ENCODE data around the gene PPAN. TPM values are rescaled to one million over a fixed set of nuclear protein-coding genes. Genes with fewer than 3 reads are reported as not detected.

The PPAN gene
- total RNA-seq, 1 experiment from 2014 or later, result 183 TPM

GRCh38 chr19:10074153-10074552 lies 32.0 kb upstream of the PPAN start:
- H3K4me2 ChIP-seq (ENCODE audit: low read length), result no peak overlapping the region
- no peak for TF ChIP-seq EZH2 (IDR thresholded peaks at IDR 0.05; ENCODE audit: low read length, unreplicated experiment)
- TF ChIP-seq CTCF (conservative IDR thresholded peaks at IDR 0.05; ENCODE audit: low read depth, low read length), result peak; percentile 64
- no peak overlapping the region for H3K4me3 ChIP-seq (ENCODE audit: low read length)
- ChIA-PET POLR2A (ENCODE audit: unreplicated experiment) (no interaction called here), CTCF (no interaction called here)
- DNase-seq (peak; percentile 50), ATAC-seq (peak; percentile 53; the same call in 1 of the 2 replicates)
- no peaks in the 10 kb centered on the region for H3K36me3 ChIP-seq (ENCODE audit: low read depth, low read length)
- intact Hi-C loops (cut with micrococcal nuclease), result no loop called here
- H3K9me2 ChIP-seq (replicated peaks; ENCODE audit: low read length), result no peaks in the 10 kb centered on the region
- no peak overlapping the region for H3K9ac ChIP-seq (ENCODE audit: low read length)
- H3K27ac ChIP-seq (ENCODE audit: low read length), result no peak overlapping the region
- H3K79me2 ChIP-seq (ENCODE audit: low read length), result no peaks in the 10 kb centered on the region
- H3K4me1 ChIP-seq (ENCODE audit: insufficient read depth, low read length), result no peaks in the 10 kb centered on the region
- no peaks in the 10 kb centered on the region for H4K20me1 ChIP-seq (ENCODE audit: low read length)
- H3K9me3 ChIP-seq (ENCODE audit: low read length), result no peaks in the 10 kb centered on the region
- H3K27me3 ChIP-seq (ENCODE audit: low read length), result peaks cover 21% of the 10 kb centered on the region
- H3F3A ChIP-seq (ENCODE audit: low read length, unreplicated experiment), result no peaks in the 10 kb centered on the region
- H2AFZ ChIP-seq (ENCODE audit: low read length), result no peak overlapping the region
- no TSS peak for BruUV-seq (replicated peaks)

GRCh38 chr19:10076535-10076934 lies 29.6 kb upstream of the PPAN start:
- H3K79me2 ChIP-seq (ENCODE audit: low read length), result no peaks in the 10 kb centered on the region
- no peak overlapping the region for H3K4me2 ChIP-seq (ENCODE audit: low read length)
- intact Hi-C loops (cut with micrococcal nuclease), result no loop called here
- no peak overlapping the region for H2AFZ ChIP-seq (ENCODE audit: low read length)
- H3K27ac ChIP-seq (ENCODE audit: low read length), result no peak overlapping the region
- no peaks in the 10 kb centered on the region for H3K4me1 ChIP-seq (ENCODE audit: insufficient read depth, low read length)
- POLR2A ChIA-PET (ENCODE audit: unreplicated experiment), result no interaction called here
- H3K9me2 ChIP-seq (replicated peaks; ENCODE audit: low read length), result no peaks in the 10 kb centered on the region
- no peak overlapping the region for H3K4me3 ChIP-seq (ENCODE audit: low read length)
- no peaks in the 10 kb centered on the region for H4K20me1 ChIP-seq (ENCODE audit: low read length)
- no peaks in the 10 kb centered on the region for H3K36me3 ChIP-seq (ENCODE audit: low read depth, low read length)
- no peaks in the 10 kb centered on the region for H3K9me3 ChIP-seq (ENCODE audit: low read length)
- no peak overlapping the region for H3K9ac ChIP-seq (ENCODE audit: low read length)
- TF ChIP-seq CTCF (conservative IDR thresholded peaks at IDR 0.05; ENCODE audit: low read depth, low read length) (no peak), EZH2 (IDR thresholded peaks at IDR 0.05; ENCODE audit: low read length, unreplicated experiment) (no peak), EZH2phosphoT487 (IDR thresholded peaks at IDR 0.05; ENCODE audit: borderline replicate concordance, low read length) (no peak)
- DNase-seq (no peak), ATAC-seq (no peak)
- peaks cover 21% of the 10 kb centered on the region for H3K27me3 ChIP-seq (ENCODE audit: low read length)
- CTCF ChIA-PET, result no interaction called here
- H3F3A ChIP-seq (ENCODE audit: low read length, unreplicated experiment), result no peaks in the 10 kb centered on the region
- no TSS peak for BruUV-seq (replicated peaks)

- H3F3A ChIP-seq (ENCODE audit: low read length, unreplicated experiment), result no peaks in the 10 kb centered on the region
- H3K27me3 ChIP-seq (ENCODE audit: low read length), result peaks cover 21% of the 10 kb centered on the region
- no peak overlapping the region for H2AFZ ChIP-seq (ENCODE audit: low read length)
- no peaks in the 10 kb centered on the region for H4K20me1 ChIP-seq (ENCODE audit: low read length)
- TF ChIP-seq EZH2phosphoT487 (IDR thresholded peaks at IDR 0.05; ENCODE audit: borderline replicate concordance, low read length) (no peak), CTCF (conservative IDR thresholded peaks at IDR 0.05; ENCODE audit: low read depth, low read length) (no peak), EZH2 (IDR thresholded peaks at IDR 0.05; ENCODE audit: low read length, unreplicated experiment) (no peak)
- no peaks in the 10 kb centered on the region for H3K36me3 ChIP-seq (ENCODE audit: low read depth, low read length)
- no peak overlapping the region for H3K9ac ChIP-seq (ENCODE audit: low read length)
- intact Hi-C loops (cut with micrococcal nuclease), result no loop called here
- DNase-seq, result no peak
- H3K9me2 ChIP-seq (replicated peaks; ENCODE audit: low read length), result no peaks in the 10 kb centered on the region
- ChIA-PET CTCF (no interaction called here), POLR2A (ENCODE audit: unreplicated experiment) (no interaction called here)
- no TSS peak for BruUV-seq (replicated peaks)
- no peak overlapping the region for H3K4me2 ChIP-seq (ENCODE audit: low read length)
- no peaks in the 10 kb centered on the region for H3K4me1 ChIP-seq (ENCODE audit: insufficient read depth, low read length)
- H3K27ac ChIP-seq (ENCODE audit: low read length), result no peak overlapping the region
- H3K79me2 ChIP-seq (ENCODE audit: low read length), result no peaks in the 10 kb centered on the region
- ATAC-seq, result no peak
- no peaks in the 10 kb centered on the region for H3K9me3 ChIP-seq (ENCODE audit: low read length)
- no peak overlapping the region for H3K4me3 ChIP-seq (ENCODE audit: low read length)
Measured at GRCh38 chr19:10078329-10078728, 27.8 kb upstream of the PPAN start.
